Uterus (tissue), 2 donors: ENCODE data around the gene NR1H3.

ENCODE experiments used
- POLR2A ChIP-seq, 2 donors: fragments of 450-650 bp; IDR thresholded peaks; one replicate each; pipeline ENCODE4 v1.6.1; 2016; ENCODE audit warnings: antibody characterized with exemption in 2 of 2, mild to moderate bottlenecking in 1 of 2, moderate library complexity in 1 of 2
- TF ChIP-seq, protein P1 (sequence below), 4 experiments: fragments of 200-600 bp in 2 of 4; fragments of 450-650 bp in 2 of 4; sonication (generic) in 2 of 4; IDR thresholded peaks; one replicate each; pipeline ENCODE4 v1.5.1; 2016 to 2019; ENCODE audit warnings: antibody characterized with exemption in 4 of 4, mild to moderate bottlenecking in 2 of 4, moderate library complexity in 1 of 4

DNA sequence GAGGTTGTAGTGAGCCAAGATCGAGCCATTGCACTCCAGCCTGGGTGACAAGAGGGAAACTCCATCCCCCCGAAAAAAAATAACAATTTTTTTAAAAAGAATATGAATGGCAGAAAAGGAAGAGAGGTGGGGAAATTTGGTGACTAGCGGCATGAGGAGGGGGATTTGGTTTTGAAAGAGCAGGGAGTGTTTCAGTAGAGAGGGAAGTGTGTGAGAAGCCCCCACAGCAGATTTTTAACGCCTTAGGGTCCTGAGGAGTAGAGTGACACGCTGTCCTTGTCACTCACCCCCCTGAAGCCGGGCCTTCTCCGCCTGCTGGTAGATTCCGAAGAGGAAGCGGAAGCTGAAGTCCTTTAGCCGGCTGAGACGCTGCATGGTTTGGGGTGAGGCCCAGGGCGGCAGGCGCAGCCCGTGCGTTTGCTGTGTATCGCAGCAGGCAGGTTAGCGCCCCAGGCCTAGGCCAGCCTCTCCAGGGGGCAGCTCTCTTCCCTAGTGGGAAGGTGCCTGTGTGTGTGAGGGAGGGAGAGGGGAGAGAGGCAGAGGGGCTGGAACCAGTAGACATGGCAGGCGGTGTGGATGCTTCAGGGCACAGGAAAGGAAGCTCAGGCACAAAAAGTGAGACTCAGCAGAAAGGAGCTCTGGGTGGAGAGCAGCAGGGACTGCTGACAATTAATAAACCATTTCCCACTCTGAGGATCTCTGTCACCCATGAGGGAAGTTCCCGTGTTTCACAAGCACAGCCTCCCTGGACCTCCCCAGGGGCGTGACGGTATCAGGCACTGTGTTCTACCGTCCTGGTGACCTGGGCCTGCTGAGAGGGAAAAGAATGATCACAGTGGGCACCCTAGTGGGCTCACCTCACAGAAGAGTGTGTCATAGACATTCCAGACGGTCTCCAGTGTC, 13.1 kb upstream of the NR1H3 start:
- TF ChIP-seq, protein P1, sequence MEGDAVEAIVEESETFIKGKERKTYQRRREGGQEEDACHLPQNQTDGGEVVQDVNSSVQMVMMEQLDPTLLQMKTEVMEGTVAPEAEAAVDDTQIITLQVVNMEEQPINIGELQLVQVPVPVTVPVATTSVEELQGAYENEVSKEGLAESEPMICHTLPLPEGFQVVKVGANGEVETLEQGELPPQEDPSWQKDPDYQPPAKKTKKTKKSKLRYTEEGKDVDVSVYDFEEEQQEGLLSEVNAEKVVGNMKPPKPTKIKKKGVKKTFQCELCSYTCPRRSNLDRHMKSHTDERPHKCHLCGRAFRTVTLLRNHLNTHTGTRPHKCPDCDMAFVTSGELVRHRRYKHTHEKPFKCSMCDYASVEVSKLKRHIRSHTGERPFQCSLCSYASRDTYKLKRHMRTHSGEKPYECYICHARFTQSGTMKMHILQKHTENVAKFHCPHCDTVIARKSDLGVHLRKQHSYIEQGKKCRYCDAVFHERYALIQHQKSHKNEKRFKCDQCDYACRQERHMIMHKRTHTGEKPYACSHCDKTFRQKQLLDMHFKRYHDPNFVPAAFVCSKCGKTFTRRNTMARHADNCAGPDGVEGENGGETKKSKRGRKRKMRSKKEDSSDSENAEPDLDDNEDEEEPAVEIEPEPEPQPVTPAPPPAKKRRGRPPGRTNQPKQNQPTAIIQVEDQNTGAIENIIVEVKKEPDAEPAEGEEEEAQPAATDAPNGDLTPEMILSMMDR (IDR thresholded peaks at IDR 0.05) = no peak
- no peak for TF ChIP-seq POLR2A (IDR thresholded peaks at IDR 0.05)
